Measurements from ENCODE around the gene ZNF423.

Gene ZNF423

DNA sequence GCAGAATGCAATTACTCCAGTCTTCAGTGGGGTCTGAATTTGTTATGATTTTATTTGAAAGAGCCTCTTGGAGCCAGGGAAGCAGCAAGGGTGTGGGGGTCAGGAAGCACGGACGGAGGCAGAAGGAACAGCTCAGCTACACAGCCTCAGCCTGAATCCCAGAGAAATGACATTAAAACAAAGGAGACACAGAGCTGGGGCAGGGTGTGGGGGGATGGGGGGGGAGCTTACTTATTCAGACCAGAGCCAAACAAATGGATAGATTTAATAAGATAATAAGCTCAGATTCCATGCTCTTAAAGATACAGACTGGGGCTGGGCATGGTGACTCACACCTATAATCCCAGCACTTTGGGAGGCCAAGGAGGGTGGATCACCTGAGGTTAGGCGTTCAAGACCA is 195.3 kb downstream of the ZNF423 start:
- no peak for FAIRE-seq

DNA sequence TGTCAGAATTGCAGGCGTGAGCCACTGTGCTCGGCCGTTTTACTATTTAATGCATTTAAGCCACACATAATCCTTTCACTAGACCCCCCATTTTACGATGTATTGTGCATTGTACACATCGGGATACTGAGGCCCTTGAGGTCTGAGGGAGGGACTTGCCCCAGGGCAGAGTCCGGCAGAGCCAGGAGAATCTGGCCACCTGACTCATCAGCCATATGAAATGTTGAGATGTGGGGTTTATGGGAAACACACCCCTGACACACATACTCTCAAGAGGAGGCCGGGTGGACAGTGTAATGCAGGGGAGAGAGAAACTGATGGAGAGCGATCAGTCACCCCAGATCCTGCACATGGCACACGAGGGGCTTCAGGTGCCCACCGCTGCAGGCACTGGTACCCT is 196.6 kb downstream of the ZNF423 start:
- FAIRE-seq, result no peak

DNA sequence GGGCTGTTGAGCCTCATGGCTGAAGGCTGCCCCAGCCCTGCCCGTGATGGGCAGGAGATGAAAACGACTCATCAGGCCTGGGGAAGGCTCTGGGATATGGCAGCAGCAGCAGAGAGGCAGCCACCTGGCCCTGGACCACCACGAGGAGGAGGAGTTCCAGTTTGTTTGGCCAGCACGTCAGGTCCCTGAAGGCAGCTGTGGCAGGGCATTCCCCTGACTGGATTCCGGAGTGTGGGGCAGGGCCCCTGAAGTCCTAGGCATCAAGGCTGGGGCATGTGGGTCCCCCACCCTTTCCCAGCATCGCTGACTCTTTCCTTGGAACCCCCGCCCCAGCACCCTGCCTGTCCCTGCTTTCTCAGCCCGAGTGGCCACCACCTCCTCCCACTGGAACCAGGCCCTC is 197.4 kb downstream of the ZNF423 start:
- no peak for FAIRE-seq

DNA sequence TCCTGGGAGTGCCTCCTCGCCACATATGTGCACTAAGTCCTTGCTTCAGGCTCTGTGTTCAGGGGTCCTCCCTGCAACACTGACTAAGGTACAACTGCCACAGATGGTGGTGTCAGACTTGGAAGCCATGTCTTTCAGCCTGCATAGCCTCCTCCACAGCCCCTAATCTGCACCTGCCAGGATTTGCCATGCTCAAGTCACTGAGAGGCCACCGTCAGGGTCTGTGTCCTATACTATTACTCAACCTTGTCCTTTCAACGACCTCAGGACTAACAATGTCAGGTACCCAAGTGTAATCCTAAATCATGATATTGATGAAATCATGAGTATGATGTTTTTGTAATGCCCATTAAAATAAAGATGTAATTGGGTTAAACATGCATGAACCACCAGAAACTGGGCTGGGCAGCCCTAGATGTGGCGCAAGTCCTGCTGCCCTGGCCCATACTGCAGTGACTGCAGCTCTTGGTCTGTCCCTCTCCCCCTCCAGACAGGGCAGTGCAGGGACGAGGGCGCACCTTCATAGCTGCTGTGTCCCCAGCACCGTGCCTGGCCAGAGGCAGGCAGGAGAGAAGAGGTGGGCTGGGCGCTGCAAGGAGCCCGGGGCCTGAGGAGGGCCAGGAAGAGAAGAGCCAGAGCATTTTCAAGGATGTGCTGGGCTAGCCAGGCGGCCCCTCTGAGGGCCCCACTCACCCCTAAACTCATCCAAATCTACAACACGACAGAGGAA is 198.0 kb downstream of the ZNF423 start:
- no peak for FAIRE-seq

DNA sequence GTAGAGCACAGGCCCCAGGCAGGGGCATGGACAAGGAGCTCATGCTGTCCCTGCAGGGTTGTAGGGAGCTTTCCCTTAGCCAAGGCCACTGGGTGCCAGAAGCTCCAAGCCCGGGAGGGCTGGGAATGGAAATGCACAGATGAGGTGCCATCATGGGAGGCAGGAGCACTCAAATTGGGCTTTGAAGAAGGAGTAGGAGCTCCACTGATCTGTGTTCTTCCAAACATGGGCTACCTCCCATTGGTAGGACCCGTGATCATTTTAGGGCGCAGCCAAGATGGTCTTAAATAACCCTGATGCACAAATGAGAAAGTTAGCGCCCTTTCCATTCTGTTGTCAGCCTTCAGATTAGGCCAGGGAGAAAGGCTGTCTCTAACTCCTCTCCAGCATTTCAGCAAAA is 201.5 kb downstream of the ZNF423 start:
- no peak for FAIRE-seq

DNA sequence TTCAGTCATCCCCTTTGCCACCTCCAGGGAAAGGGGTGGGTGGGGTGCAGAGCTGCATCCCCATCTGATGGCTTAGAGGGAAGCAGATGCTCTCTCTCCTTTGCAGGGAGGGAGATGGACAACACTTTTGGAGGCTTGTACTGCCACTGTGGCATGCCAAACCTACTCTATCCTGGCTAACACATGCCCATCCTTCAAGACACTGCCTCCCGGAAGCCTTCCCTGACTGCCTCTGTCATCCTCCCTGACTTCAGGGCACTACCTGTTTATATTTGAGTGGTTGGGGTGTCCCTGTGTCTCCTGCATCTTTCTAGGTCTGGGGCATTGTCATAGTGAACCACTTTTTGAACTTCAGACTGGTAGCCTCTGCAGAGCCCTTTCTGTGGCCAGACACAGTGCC is 202.3 kb downstream of the ZNF423 start:
- no peak for FAIRE-seq

DNA sequence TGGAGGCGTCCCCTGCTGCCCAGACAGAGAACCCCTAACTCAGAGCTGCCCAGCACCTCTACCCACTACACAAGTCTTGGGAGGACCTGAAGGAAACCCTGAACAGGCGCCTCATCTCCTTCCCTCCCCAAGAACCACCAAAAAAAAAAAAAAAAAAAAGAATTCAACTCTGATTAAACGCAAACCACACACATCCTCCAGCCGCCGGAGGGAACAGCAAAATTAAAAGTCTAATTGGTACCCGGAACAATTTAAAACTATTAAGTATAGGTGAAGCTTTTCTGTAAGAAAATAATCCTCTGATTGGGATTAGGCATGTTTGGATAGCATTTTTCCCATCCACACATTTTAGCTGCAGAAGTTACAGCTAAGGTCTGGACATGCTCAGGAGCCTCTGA is 202.7 kb downstream of the ZNF423 start:
- FAIRE-seq, result no peak

DNA sequence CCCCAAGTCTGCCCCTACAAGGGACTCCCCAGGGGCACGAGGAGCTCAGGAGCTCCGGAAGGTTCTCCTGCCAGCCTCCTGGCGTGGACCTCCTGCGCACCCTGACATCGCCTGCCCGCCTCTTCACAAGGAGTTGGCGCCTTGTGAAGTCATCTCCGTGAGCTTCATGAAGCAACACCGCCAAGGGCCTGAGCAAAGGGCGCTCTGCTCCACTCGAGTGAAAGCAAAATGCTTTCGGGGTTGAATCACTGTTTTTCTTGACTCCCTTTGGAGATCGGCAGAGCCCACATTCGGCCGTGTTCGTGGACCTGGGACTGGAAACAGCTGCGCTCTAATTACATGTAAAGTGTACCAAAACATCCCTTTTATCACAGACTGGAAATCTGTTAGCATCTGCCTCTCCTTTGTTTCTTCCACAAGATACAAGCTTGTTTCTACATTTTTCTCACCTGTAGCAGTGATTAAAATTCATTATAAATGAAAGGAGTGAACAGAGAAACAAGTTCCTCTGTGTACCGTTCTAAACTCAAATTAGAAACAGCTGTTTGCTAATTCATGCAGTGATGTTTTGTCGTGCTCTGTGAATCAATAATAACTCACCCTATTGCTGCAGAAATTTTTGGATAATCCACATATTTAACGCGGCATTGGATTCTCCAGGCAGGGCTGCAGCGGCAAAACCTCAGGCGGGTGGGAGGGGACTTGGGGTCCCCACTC is 203.3 kb downstream of the ZNF423 start:
- no peak for FAIRE-seq

DNA sequence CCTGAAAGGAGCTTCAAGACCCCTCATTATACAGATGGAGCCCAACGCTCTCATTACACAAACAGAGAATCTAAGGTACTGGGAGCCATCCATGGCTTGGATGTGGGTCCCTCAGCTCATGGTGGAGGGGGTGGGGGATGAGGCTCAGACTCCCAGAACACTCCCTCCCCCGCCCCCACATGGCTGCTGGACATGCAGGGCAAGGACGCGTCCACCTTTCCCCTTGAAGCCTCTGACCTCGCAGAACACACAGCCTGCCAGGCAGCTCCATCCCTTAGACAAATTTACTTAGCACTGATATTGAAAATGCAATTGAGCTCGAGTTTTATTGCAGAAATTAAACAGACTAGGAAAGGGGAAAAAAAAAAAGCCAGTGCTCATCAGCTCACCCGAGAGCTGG is 203.9 kb downstream of the ZNF423 start:
- FAIRE-seq, result no peak

DNA sequence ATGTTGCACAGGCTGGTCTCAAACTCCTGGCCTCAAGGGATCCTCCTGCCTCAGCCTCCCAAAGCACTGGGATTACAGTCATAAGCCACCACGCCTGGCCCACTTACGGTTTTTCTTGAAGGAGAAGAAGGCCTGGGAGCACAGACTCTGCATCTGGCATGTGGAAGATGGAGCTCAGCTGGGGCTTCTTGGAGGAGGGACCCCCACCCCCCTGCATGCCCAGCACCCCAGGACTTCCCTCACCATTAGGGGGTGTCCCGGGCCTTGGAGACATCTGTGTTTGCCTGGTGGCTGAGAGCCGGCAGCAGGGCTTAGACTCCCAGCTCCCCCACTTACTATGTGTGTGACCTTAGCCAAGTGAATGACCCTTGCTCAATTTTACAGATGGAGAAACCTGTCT is 204.7 kb downstream of the ZNF423 start:
- FAIRE-seq, result no peak

DNA sequence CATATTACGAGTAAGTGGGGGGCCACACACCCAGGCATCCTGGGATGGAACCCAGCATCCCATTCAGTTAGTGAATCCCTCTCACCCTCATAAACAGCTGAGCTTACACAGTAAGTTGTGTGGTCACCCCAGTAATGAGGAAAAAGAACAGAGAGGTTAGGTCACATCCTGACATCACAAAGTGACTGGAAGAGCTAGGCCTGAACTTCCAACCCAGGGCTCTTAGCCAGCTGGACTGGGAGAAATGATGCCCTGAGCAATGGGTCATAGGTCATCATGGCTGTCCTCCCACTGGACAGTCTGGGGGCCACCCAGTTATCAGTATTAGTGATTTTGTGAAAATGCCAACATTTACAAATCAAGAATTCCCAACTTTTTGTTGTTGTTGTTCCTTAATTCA is 205.3 kb downstream of the ZNF423 start:
- FAIRE-seq, result no peak

DNA sequence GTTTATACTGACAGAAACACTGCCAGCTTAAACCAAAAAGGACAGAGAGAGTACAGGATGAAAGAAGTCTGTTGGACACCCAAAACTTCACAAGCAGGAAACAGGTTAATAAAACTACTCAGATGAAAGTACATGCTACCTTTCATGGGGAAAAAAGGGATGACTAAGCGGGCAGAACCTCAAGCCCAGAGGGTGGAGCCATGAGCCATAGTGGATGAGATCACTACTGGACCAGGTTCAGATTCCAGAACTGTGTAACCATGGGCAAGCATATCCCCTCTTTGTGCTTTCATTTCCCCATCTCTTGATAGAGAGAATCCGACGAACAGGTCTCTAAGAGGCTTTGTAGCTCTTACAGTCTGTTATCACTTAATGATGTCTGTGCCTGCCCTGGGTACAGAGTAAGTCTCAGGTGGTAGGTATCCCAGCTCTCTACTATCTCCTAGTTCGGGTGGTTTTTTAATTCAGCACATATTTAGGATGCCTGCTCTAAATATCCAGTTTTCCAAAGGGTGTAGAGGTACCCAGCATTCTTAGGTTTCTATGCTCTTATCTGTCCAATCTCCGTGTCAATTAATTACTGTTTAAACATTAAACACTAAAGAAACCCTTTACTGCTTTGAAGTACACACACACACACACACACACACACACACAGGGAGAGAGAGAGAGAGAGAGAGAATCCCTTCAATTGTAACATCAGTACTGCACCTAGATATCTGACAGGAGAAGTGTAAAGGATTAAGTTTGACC is 206.7 kb downstream of the ZNF423 start:
- FAIRE-seq, result no peak

DNA sequence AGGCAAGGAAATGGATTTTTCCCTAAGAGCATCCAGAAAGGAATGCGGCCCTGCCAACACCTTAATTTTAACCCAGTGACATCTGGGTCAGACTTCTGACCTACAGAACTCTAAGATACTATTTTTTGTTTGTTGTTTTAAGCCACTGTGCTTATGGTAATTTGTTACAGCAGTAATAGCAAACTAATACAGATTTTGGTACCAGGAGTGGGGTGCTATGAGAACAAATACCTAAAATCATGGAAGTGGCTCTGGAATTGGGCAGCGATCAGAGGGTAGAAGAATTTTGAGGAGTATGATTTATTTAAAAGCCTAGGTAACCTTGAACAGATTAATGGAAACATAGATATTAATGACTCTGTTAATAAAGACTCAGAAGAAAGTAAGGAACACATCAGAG is 208.2 kb downstream of the ZNF423 start:
- FAIRE-seq, result no peak

DNA sequence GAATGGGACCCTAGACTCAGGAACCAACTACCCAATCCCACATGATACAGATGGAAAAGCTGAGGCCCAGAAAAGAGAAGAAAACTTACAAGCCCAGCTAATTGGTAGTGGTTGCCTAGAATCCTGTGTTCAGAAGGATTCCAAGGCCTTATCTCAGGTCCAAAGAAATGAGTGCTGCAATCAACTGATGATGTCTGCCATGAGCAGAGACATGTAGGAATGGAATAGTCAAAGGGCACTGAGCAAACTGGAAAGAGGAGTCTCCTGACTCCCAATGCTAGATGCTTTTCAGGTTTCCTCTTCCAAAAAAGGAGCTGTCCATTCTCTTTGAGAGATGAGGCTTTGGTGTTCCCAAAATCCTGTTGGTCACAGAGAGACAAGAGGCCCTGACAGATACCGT is 210.6 kb downstream of the ZNF423 start:
- FAIRE-seq, result no peak

DNA sequence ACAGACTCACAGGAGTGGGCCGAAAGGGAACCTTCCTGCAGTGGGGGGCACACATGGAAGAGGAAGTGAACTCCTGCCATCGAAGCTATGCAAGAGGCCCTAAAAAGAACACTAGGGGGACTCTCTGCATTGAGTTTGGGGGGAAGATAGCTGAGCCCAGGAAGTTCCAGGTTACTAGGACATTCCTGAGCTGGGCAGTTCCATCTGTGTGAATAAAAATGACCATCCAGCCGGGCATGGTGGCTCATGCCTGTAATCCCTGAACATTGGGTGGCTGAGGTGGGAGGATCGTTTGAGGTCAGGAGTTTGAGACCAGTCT is 211.8 kb downstream of the ZNF423 start:
- no peak for FAIRE-seq

DNA sequence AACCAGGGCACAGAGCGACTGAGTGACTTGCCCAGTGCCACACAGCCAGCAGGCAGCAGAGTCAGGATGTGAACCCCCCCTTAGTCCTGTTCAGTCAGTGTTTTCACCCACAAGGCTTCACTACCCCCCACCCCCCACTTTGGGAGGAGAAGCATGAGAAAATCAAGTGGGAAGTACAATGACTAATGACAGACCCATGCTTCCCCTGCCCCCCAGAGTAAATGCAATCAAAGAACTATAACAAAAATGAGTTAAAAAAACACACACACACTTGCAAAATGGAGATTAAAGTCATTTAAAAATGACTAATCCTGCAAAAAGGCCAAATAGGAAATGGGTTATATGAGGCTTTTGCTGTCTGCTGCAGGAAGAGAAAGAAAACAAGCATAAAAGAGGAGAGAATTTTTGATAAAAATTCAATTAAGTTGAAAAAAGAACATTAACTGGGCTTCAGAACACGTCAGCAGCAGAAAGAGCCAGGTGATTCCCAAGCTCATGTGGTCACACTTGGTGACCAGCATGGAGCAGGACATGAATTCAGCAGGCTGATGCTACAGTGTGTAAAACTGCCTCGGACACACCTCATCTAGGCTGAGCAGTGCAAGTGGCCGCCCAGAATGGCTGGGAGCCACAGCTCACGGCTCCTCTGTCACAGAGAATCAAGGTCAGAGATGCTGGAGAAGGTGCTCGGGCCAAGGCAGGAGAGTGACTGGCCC is 212.3 kb downstream of the ZNF423 start:
- FAIRE-seq, result no peak

DNA sequence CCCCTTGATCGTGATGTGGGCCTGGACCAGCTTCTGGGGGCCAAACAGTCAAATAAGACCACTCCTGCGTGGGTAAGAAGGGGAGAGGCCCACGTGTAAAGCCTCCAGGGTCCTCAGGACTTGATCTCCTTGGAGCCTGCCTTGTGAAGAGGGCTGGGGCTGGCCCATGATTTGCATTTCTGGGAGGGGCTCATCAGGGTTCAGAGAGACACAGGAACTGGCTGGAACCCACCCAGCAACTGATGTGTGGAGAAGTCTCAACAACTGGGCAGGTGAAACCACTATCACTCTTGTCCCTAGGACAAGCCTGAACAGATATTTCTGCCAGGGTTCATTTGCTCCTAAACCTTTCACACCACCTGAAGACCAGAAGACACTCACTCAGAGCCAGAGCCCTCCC is 214.7 kb downstream of the ZNF423 start:
- no peak for FAIRE-seq

DNA sequence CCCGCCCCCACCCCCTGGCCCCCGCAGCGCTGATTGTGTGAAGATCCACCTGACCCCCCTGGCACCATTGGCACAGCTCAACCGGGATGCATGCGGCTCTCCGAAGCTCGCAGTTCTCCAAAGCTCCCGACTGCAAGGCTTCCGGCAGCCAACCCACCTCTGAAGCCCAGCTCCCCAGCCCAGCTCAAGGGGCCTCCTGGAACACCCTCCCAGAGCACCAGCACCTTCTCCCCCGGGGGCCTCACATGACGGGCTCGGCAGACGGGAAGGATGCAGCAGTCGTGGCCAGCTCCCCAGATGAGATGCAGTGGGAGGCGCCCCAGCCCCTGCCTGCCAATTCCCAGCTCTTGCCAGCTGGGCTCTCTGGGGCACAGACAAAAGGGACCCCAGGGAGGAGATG is 215.3 kb downstream of the ZNF423 start:
- no peak for FAIRE-seq

DNA sequence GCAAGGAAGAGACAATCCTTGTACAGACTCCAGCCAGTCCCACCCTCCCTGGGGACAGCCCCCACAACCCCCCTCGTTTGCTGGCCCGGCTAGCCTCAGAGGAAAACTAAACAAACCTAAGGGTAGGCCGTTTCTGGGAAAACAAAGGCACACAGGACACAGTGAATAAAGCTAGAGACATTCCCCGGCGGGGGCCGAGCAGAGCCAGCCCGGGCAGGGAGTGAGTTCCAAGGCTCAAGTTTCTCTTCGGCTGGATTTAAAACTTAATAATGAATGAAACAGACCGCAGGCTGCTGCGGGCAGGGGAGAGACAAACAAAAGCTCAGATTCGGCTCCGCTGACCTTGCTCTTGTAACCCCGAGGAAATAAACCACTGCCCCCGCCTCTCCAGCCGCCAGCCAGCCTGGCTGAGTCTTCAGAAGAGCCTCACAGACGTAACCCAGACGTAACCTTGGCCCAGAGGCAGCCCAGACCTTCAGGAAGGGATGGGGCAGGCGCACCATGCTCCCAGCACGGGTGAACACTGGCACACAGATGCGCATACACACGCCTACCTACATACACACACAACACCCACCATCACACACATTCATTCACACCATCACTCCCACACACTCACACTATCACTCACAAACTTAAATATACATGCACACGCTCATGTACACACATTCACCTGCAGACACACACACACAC is 216.0 kb downstream of the ZNF423 start:
- no peak for FAIRE-seq

DNA sequence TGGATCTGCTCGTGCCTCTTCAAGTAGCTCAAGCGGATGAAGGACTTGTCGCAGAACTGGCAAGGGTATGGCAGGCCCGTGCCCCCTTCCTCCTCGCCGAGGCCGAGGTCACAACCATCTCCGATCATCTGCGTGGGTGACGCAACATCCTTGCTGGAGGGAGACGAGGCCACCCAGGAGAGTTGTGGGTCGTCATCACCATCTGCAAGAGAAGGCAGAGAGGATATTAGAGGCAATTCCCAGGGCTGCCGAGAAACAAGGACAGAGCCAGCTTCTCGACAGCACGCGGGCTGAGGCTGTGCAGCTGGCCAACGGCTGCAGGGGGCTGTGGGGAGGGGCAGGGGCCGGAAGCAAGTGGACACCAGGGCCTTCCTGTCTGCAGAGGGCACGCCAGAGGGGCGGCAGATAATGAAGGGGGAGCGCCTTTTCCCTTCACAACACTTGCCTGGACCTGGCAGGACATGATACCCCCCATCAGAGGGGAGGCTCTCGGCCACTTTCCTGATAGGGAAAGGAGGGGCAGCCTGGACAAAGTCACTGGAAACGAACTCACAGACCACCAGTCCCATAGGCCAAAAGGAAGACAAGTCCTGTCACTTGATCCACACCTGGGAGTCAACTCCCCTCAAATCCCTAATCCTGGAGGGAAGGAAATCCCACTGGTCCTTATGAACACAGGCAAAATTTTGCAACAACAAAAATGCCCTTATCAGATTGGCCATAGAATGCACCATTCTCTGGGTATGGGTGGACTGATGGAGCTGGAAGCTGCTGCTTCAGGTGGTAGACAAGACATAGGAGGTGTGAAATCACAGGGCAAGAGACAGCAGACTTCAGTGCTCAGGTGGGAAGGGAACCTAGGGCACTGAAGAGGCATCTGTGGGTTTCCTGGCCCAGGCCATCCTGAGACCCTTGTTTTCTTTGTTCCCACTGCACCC is 217.0 kb downstream of the ZNF423 start:
- no peak for FAIRE-seq

DNA sequence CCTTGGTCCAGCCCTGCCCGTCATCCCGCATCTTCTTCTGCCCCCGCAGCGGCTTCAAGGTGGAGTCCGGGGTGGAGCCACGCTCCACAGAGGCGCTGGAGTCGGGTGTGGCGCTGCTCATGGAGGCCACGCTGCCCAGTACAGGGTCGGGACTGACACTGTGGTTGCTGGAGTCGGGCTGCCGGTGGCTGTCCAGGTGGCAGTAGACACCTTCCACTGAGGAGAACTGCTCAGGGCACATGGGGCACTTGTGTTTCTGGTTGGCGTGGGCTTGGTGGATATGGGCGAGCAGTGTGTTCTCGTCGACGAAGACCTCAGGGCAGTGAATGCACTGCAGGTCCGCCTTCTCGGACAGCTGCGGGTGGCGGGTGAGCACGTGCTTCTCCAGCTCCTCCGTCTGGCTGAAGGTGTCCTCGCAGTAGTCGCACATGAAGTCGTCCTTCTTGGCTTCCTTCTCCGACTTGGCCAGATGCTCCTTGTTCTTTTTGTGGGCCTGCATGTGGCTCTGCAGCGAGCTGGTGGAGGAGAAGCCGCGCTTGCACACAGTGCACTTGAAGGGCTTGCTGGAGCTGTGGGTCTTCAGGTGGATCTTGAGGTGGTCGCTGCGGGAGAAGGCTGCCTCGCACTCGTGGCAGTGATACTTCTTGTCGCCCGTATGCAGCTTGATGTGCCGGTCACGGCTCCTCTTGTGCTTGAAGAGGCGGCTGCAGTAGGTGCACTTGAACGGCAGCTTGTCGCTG is 217.8 kb downstream of the ZNF423 start:
- no peak for FAIRE-seq
